ENCODE results near the gene VPS37B.
"Not testable (repeated sequence)": the region's sequence is repeated elsewhere in the genome, so short reads cannot be mapped to it uniquely, and the experiment has no call there.

VPS37B gene, protein sequence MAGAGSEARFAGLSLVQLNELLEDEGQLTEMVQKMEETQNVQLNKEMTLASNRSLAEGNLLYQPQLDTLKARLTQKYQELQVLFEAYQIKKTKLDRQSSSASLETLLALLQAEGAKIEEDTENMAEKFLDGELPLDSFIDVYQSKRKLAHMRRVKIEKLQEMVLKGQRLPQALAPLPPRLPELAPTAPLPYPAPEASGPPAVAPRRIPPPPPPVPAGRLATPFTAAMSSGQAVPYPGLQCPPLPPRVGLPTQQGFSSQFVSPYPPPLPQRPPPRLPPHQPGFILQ

DNA sequence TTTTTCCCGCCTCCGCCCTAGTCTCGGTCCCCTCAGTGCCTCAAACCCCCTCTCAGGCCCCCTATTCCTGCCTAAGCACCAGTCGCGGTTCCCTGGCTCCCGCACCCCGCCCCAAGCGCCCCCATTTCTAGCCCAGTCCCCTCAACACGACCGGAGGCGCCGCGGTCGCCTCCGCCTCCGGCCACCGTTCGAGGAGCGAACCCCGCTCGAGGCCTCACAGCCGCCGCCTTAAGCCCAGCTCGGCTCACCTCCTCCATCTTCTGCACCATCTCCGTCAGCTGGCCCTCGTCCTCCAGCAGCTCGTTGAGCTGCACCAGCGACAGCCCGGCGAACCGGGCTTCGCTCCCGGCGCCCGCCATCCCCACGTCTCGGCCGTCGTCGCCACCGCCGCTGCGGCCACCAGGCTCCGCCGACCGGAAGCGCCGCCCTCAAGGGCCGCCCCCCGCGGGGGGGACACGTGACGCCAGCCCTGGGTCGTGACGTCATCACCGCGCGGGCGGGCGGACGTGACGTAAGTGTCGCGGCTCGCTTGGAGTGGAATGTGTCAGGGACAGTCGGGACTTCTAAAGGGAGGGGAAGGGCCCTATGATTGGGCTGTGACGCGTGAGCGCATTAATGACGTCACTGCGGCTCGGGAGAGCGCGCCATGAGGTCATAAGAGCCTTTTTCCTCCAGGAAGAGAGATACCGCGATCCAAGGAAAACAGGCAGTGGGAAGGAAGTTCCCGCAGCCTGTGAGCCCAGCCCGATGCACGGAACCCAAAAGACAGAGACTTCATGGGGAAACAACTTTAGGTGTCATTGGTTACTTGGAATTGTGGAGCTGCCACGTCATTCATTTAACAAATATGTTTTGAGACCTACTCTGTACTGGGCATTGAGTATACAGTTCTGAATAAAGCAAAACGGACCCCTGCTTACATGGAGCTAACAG lies at the start of gene VPS37B:
Gene VPS37B (minus strand): TSS at position 421 of the 933 bp plus-strand sequence. CDS start 62 bp downstream, at position 359.
- DNase-seq: no peak

DNA sequence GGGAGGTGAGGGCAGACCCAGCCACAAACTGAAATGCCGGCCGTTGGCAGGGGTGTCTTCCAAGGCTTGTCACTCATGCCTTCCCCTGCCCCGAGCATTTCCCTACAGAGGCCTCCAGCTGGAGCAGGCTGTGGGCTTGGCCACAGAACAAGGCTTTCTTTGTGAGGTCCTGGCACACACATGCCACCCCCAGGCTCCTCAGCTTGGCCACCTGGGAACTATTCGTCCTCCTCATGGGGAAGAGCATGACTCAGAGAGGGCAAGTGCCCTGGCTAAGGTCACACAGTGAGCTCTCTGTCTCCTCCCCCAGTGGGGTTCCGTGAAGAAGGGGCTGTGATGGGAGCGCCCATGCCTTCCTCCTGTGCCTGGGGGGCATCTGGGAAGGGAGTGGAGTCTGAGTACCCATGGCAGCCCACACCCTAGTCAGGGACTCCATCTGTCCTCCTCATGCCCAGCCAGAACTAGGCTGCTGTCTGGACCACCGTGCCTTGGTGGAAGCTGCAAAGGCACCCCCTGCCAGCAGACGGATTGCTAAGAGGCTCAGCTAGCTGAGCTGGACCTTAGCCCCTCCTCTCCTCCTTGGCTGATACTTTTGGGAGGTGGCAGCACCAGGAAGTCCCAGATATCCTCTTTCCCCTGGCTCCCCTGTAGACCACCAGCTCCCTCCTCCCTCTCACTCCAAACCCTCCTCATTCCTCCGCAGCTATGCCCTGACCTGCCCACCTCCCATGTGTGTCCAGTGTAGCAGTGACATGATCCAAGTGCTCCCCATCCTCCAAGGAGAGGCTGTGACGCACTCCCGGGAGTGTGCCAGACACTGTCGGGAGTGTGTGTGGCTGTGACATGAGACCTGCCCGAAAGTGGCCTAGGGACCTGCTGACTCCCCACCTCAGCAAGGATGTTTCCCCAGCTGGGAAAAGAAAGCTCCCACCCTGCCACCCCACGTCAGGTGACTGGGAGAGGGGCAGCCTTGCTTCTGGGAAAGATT lies 49.0 kb upstream of the VPS37B start:
- no peak for DNase-seq

DNA sequence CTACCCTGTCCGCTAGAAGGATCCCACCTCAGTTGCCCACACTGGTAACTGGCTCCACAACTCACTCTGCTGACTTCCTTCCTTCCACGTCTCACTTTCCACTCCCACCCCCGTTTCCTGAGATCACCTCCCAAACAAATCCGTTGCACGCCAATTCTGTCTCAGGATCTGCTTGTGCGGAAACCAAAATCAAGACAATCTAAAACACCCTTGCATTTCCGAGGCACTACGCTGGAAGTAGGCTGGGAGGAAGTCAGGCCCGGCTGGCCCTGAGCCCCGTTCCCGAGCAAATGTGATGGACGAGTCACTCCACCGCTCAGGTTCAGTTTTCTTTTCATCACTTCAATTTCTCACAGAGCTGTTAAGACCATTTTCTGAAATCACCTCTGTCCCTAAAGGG lies 47.3 kb upstream of the VPS37B start:
- no peak for DNase-seq

DNA sequence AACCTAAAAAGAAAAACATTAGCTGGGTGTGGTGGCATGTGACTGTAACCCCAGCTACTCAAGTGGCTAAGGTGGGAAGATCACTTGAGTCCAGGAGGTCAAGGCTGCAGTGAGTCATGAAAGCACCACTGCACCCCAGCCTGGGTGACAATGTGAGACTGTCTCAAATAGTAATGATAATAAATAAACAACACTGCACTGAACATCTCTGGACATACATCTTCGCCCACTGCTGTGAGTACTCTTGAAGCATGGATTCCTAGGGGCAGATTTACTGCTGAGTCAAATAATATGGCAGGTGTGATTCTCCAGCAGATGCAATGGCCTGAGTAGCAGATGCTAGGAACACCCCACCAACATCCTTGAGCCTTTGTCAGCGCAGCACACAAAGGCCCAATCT lies 46.7 kb upstream of the VPS37B start:
- DNase-seq: no peak

DNA sequence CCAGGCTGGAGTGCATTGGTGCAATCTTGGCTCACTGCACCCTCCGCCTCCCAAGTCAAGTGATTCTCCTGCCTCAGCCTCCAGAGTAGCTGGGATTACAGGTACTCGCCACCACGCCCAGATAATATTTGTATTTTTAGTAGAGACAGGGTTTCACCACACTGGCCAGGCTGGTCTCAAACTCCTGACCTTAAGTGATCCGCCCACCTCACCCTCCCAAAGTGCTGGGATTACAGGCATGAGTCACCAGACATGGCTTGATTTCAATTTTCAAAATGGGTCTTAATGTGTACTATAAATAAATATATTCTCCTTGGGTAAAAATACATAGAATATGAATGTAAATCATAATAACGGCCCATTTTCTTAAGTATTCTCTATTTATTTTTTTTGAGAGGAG lies 45.4 kb upstream of the VPS37B start:
- DNase-seq: not testable (repeated sequence)

DNA sequence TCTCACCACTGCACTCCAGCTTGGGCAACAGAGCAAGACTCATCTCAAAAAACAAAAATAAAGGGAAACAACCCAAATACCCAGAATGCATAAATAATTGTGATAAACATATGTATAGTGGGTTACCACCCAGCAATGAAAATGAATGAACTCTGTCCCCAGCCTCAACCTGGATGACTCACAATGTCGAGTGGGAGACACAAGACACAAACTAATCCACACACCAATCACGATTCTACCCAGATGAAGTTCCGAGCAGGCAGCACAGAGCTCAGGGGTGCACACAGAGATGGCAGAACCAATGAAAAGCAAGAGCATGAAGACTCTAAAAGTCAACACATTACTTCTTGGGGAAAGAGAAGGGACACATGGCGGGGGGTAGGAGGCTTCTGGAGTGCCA lies 43.2 kb upstream of the VPS37B start:
- DNase-seq: no peak

DNA sequence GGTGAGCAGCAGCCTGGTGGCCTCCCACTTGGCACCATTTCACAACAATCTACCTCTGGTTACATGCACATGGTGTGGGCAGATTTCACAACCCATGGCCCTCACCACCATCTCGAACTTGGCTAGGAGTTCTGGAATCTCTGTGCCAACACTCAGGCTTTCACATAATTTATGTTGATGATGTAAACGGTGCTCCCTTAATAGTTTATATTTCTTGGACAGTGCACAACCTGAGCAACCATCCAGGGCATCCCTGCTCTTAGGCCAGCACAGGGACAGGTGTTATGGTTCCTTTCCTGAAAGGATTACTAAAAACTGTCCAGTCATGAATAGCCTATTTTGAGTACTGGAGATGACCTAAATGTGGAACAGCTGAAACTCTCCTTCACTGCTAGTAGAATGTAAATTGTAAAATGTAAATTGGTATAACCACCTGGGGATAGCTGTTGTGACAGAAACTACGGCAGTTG lies 41.7 kb upstream of the VPS37B start:
- no peak for DNase-seq

DNA sequence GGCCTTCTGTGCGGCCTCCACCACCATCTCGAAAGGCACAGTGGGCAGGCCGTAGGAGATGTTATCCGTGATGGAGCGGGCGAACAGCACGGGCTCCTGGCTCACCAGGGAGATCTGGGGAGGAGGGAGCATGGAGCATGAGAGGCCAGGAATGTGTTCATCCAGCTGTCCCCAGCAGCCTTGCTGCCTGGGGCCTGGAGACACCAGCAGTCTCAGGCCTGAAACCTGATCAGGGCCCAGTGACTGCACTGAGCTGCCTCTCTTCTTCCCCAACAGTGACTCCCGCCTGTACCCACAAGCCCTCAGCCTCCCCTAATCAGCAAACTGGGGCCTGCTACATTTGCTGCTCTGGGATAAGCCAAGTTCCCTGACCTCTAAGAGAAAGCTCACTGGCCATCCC lies 39.4 kb upstream of the VPS37B start:
- DNase-seq: no peak

DNA sequence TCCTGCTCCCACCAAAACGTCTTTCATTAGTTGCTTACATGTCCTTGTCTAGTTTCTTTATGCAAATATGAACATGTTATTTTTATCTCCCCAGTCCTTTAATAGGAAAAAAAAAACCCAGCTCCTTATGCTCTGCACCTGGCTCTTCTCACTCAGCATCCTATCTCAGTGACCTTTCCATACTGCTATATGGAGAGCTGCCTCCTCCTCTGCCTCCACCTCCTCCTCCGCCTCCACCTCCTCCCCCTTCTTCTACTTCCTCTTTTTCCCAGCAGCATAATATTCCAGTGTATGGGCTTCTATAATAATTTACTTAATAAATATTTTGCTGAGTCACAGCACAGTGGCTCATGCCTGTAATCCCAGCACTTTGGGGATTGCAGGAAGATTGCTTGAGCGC lies 38.8 kb upstream of the VPS37B start:
- no peak for DNase-seq

DNA sequence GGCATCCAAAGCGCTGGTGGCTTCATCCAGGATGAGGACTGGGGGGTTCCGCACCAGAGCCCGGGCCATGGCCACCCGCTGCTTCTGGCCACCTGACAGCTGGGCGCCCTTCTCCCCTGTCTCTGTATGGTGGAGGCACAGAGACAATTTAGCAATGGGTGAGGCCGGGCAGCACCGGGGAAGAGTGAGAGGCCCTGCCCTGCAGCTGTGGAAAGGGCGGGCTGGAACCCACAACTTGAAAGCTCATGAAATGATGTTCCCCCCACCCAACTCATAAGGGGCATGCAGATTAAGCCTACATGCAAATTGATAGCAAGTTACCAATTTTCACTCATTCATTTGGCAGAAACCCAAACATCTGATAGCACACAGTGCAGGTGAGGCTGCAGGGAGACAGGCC lies 36.3 kb upstream of the VPS37B start:
- no peak for DNase-seq

DNA sequence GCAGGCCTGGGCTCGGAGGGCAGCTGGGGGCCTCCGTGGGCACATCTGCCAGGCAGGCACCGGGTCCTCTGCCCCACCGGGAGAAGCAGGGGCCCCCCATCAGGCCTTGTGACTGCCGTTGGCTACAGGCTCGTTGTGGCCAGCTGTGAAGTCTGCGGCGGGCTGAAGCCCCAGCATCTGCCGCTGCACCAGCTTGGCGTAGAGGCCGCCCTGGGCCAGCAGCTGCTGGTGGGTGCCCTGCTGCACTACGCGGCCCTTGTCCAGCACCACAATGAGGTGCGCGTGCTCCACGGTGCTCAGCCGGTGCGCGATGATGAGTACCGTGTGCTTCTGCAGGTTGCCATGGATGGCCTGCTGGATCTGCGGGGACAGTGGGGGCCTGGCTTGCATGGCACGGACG lies 33.9 kb upstream of the VPS37B start:
- no peak for DNase-seq

DNA sequence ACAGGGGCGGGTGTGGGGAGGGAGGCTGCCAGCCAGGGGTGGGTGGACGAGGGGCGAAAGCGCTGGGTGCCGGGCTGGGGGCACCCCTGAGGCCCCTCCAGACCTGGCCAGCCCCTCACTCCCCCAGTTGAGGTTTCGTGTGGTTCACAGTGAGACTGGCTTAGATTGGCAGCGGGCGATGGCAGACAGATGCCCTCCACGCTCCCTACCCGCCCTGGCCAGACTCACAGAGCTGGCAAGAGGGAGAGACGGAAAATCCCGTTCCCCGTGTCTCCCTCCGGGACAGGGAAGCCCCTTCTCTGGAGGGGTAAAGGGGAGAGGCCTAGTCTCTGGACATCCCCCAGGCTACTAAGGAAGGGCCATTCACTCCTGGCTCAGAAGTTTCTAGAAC lies 33.2 kb upstream of the VPS37B start:
- no peak for DNase-seq

DNA sequence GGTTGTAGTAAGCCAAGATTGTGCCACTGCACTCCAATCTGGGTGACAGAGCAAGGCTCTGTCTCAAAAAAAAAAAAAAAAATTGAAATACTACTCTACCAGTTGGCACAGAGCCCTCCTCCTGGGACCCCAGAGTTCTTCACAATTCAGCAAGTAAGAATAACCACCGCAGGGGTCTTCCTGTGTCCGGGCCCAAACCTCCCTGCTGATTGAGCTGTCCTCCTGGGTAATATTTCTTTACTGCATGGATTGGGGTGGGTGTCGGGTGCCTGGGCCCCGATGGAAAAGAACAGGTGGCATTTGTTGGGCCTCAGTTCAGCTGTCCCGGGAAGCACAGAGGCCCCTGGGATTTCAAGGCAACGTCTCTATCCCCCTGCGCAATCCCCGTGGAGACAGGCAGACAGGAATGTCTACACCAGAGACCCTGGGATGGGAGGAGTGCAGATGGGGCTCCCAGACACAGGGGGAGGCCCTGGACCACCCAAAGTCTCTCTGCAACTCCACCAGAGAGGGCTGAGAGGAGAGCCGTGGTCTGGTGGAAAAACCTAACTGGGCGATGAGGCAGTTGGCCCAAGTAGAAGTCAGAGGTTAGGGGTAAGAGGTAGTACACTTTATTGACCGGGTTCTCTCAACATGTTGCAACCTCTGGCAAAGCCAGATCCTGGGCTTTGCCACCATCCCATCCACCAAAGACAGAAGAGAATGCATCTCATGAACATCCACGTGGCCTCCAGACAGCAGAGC lies 32.7 kb upstream of the VPS37B start:
- DNase-seq: no peak

DNA sequence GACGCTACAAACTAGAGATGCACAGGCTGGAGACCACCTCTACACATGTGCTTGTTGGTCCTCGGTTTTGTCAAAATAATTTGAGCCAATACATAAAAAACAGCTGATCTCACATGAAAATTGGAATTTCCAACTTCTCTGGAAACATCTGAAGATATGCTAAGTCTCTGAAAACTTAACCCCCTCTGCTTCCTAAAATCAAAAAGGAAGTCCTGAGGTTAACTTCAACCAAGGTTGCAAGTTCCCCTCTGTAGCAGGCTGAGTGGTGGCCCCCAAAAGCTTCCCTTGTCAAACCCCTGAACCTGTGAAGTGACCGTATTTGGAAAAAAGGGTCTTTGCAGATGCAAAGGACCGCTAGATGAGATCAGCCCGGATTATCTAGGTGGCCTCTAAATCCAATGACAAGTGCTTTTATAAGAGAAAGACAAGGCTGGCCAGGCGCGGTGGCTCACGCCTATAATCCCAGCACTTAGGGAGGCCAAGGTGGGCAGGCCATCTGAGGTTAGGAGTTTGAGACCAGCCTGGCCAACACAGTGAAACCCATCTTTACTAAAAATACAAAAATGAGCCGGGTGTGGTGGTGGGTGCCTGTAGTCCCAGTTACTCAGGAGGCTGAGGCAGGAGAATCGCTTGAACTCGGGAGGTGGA lies 32.0 kb upstream of the VPS37B start:
- no peak for DNase-seq

DNA sequence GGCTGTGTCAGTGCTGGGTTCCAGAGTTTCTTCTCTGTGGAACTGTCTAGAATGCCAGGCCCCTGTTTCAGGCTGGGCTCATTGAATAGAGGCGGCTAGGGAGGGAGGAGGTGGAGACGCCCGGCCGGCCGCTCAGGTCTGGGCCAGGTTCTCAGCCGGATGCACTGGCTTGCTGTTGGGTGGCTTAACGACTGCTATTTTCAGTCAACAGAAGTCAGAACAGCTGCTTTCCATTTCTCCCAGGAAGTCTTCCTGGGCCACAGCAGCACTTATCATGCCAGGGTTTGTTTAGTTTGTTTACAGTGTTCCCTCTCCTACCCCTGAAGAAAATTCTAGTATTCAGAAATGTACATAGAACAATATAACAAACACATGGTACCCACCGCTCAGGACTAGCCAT lies 26.0 kb upstream of the VPS37B start:
- DNase-seq: no peak

DNA sequence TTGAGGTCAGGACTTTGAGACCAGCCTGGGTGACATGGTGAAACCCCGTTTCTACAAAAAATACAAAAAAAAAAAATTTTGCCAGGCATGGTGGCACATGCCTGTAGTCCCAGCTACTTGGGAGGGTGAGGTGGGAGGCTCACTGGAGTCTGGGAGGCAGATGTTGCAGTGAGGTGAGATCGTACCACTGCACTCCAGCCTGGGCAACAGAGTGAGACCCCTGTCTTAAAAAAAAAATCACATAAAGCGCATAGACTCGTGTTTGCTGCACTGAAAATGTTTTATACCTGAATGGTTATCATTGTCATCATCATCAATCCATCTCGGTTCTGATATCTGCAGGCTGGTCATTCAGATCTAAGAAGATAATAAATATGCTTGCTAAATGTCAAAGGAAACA lies 24.8 kb upstream of the VPS37B start:
- DNase-seq: no peak

DNA sequence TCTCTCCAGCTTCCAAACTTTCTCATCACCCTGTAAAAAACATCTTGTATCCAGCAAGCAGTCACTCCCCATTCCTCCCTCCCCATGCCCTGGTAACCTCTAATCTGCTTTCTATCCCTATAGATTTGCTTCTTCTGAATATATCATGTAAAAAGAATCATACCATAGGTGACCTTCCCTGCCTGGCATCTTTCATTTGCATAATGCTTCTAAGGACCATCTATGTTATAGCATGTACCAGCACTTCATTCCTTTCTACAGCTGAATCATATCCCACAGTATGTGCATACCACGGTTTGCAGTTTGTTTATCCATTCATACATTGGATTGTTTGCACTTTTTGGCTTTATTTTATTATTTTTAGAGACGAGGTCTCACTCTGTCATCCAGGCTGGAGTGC lies 22.9 kb upstream of the VPS37B start:
- DNase-seq: no peak

DNA sequence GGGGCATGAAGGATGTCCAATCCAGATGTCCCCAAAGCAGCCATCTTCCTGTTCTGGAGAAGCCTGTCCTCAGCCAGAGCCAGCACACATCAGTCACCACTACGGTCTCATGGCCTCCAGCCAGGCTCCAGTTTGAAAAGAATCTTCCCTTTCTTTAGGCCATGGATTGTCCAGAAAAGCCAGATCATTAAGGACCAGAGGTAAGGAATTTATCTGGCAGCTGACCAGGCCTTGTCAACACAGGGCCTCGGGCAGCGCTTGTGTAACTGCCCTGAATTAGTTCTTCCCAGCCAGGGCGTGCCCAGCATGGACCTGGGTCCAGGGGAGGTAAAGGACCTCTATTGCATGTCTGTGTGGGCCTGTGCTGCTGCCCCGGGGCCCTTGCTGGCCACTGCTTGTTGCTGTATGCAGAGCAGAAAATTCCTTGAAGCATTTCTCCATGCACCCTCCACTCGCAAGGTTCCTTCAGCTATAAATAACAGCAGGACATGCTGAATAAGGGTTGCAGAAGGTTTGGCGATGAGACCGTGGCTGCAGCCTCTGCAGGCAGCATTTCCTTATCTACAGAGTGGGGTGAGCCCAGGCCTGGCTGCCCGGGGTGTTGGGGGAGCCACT lies 21.7 kb upstream of the VPS37B start:
- no peak for DNase-seq

DNA sequence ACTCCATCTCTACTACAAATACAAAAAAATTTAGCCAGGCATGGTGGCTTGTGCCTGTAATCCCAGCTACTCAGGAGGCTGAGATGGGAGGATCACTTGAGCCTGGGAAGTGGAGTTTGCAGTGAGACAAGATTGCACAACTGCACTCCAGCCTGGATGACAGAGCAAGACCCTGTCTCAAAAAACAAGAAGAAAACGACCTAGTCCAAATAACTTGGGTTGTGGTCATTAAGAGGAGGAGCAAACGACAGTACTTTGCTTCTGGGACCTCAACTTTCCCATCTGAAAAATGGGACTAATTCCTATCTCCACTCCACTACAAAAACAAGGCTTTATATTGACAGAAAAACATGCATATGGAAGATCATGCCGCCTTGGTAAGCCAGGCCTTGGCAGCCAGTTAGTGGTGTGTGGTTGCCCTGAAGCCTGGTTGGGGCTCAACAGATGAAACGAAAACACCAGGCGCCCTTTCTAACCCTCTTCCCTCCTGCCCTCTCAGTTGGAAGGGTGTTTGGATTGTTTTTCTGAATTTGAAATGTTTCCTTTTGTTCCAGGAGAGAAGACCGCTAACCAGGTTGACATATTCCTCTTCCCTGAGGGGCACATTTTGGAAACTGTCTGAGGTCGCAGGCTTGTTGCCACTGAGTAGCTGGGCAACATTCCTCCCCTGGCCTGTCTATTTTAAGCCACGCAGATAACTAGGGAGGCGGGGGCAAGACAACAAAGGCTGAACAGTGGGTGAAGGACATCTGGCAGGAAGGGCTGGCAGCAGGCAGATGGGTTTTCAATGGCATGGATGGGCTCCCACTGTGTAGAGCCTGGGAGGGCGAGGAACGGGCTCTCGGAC lies 13.7 kb upstream of the VPS37B start:
- no peak for DNase-seq

DNA sequence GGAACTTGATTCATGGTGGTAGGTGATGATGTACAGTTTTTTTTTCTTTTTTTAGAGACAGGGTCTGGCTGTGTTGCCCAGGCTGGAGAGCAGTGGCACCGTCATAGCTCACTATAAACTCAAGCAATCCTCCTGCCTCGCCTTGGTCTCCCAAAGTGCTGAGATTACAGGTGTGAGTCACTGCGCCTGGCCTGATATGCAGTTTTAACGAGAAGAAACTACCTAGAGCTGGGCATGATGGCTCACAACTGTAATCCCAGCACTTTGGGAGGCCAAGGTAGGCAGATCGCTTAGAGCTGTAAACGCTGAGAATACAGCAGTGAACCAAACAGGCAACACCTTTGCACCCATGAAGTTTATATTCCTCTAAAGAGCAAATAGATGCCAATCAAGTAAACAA lies 13.0 kb upstream of the VPS37B start:
- DNase-seq: no peak
